ENCODE data around the gene ENPP7. TPM values are rescaled to one million over a fixed set of nuclear protein-coding genes. Genes with fewer than 3 reads are reported as not detected.

Gene ENPP7
- total RNA-seq (under 1 TPM in 1 of 2 donors, not detected in 1; 0.31 TPM), polyA plus RNA-seq (not detected)
- long read RNA-seq, donor 1, result 0 reads
- long read RNA-seq, donor 2, result 0 reads
- long read RNA-seq, donor 3, result 0 reads
- long read RNA-seq, donor 4, result 0 reads
- long read RNA-seq, donor 5, result 0 reads

- DNase-seq (no peak), ATAC-seq (ENCODE audit: insufficient read depth, low FRiP score) (no peak)
- H3K27ac ChIP-seq (ENCODE audit: low read depth in 1 of 2, low read length in 1 of 2), result no peak within 1 kb of the TSS
- H3K4me1 ChIP-seq (ENCODE audit: control insufficient read depth in 5 of 5, insufficient read depth in 5 of 5, low read length in 5 of 5), result peaks cover 0 to 8% (median 0%) of the 10 kb centered on the region in 5 donors
- H3K9ac ChIP-seq (ENCODE audit: insufficient read depth in 1 of 2, low read length in 2 of 2), result no peak within 1 kb of the TSS
- no peaks in the 10 kb centered on the region for H3K36me3 ChIP-seq (ENCODE audit: control insufficient read depth in 4 of 4, insufficient read depth in 4 of 4, low read length in 4 of 4)
- no peaks in the 10 kb centered on the region for H3K27me3 ChIP-seq (ENCODE audit: control insufficient read depth in 3 of 3, insufficient read depth in 3 of 3, low read length in 2 of 3)
- no peak within 1 kb of the TSS for H3K4me3 ChIP-seq
- no peak for TF ChIP-seq CTCF (IDR thresholded peaks at IDR 0.05; ENCODE audit: control extremely low read depth, extremely low read depth)
- WGBS, 2 donors, result 95 to 96% methylated on average over 26 to 33 of the region's 33 CpGs
- peaks cover 0 to 2% (median 0%) of the 10 kb centered on the region in 4 donors for H3K9me3 ChIP-seq (ENCODE audit: control insufficient read depth in 4 of 4, insufficient read depth in 3 of 4, low read length in 3 of 4)
These were observed at the start of gene ENPP7 for GRCh38 chr17:79730769-79731483. Gene ENPP7 (plus strand): TSS chr17:79730943. CDS start chr17:79731140, 197 bp downstream.

DNA sequence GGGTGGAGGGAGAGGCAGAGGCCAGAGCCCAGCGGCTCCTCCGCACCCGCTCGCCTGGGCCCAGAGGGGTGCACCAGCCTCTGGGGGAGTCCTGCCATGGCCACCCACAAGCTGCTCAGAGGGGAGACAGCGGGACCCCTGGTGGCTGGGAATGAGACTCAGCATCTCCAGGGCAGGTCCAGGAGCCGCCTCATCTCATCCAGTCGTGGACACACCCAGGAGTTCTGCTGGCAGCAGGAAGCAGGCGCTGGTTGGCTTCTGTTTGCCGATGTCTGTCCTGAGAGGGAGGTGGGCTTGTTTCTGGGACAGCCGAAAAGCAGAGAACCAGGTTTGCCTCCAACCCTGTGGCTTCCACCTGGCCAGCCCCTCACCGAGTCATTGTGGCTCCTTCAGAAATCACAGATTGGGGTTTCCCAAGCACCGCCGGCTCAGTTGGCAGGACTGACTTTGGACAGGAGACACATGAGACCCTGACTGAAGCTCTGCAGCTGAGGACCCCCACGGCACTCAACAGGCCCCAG is 49.6 kb upstream of the ENPP7 start:
- Histone ChIP-seq H3K36me3 (ENCODE audit: control insufficient read depth in 4 of 4, insufficient read depth in 4 of 4, low read length in 4 of 4) (no peaks in the 10 kb centered on the region), H3K27ac (ENCODE audit: low read depth in 1 of 2, low read length in 1 of 2) (no peak overlapping the region), H3K27me3 (ENCODE audit: control insufficient read depth in 3 of 3, insufficient read depth in 3 of 3, low read length in 2 of 3) (no peaks in the 10 kb centered on the region), H3K9ac (ENCODE audit: insufficient read depth in 1 of 2, low read length in 2 of 2) (no peak overlapping the region), H3K9me3 (ENCODE audit: control insufficient read depth in 4 of 4, insufficient read depth in 3 of 4, low read length in 3 of 4) (no peaks in the 10 kb centered on the region), H3K4me3 (no peak overlapping the region), H3K4me1 (ENCODE audit: control insufficient read depth in 5 of 5, insufficient read depth in 5 of 5, low read length in 5 of 5) (peaks cover 0 to 3% (median 0%) of the 10 kb centered on the region in 5 donors)
- DNase-seq (no peak), ATAC-seq (ENCODE audit: insufficient read depth, low FRiP score) (no peak)
- 75 to 83% methylated on average over 14 of the region's 14 CpGs for WGBS, 2 donors
- TF ChIP-seq CTCF (IDR thresholded peaks at IDR 0.05; ENCODE audit: control extremely low read depth, extremely low read depth), result no peak

- DNase-seq, result no peak
- Histone ChIP-seq H3K36me3 (ENCODE audit: control insufficient read depth in 4 of 4, insufficient read depth in 4 of 4, low read length in 4 of 4) (no peaks in the 10 kb centered on the region), H3K9me3 (ENCODE audit: control insufficient read depth in 4 of 4, insufficient read depth in 3 of 4, low read length in 3 of 4) (no peaks in the 10 kb centered on the region), H3K27me3 (ENCODE audit: control insufficient read depth in 3 of 3, insufficient read depth in 3 of 3, low read length in 2 of 3) (no peaks in the 10 kb centered on the region), H3K9ac (ENCODE audit: insufficient read depth in 1 of 2, low read length in 2 of 2) (no peak overlapping the region), H3K27ac (ENCODE audit: low read depth in 1 of 2, low read length in 1 of 2) (no peak overlapping the region), H3K4me1 (ENCODE audit: control insufficient read depth in 5 of 5, insufficient read depth in 5 of 5, low read length in 5 of 5) (peaks cover 0 to 3% (median 0%) of the 10 kb centered on the region in 5 donors), H3K4me3 (no peak overlapping the region)
- TF ChIP-seq CTCF (IDR thresholded peaks at IDR 0.05; ENCODE audit: control extremely low read depth, extremely low read depth), result no peak
- no peak for ATAC-seq (ENCODE audit: insufficient read depth, low FRiP score)
- 63 to 67% methylated on average over 9 of the region's 9 CpGs for WGBS, 2 donors
These were observed 49.0 kb upstream of the ENPP7 start for GRCh38 chr17:79681628-79682261.
